HG03039 (cell line): ENCODE data around the gene SIGLEC12.

Experiments
- ATAC-seq: cut with Tn5 transposase; IDR thresholded peaks from one replicate; pipeline ENCODE4 v1.9.1; 2021; ENCODE audit warnings: mild to moderate bottlenecking, moderate library complexity; ENCODE audit not compliant: unreplicated experiment

SIGLEC12 gene

DNA sequence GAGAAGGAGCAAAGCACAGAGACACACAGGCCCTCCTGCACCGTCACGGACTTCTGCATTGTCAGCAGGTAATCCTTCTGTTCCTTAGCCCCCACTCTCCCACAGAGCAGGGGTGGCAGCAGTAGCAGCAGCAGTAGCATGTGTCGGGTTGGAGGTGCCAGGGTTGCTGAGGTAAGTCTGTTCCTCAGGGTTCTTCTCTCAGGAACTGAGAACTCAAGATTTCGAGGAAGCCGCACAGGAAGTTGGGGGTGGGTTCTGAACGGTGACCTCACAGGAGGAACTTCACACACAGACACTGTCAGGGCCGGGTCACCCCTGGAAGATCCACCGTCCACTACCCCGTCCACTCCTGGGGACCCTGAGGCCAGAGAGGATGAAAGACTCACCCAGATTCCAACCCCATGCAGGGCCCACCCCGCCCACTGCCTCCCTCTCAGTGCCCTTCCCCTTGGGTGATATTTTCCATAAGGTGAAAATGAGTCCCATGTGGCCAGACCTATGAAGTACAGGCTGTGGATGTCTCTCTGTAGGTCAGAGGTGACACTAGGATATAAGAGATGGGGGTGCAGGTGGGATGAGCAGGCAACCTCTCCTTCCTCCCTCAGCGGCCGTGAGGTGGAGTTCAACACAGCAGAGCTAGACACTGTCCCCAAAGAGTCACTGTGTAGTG, at the start of gene SIGLEC12:
Gene SIGLEC12 (minus strand): TSS at position 207 of the 670 bp plus-strand sequence. CDS start 67 bp downstream, at position 140.
- ATAC-seq: no peak

DNA sequence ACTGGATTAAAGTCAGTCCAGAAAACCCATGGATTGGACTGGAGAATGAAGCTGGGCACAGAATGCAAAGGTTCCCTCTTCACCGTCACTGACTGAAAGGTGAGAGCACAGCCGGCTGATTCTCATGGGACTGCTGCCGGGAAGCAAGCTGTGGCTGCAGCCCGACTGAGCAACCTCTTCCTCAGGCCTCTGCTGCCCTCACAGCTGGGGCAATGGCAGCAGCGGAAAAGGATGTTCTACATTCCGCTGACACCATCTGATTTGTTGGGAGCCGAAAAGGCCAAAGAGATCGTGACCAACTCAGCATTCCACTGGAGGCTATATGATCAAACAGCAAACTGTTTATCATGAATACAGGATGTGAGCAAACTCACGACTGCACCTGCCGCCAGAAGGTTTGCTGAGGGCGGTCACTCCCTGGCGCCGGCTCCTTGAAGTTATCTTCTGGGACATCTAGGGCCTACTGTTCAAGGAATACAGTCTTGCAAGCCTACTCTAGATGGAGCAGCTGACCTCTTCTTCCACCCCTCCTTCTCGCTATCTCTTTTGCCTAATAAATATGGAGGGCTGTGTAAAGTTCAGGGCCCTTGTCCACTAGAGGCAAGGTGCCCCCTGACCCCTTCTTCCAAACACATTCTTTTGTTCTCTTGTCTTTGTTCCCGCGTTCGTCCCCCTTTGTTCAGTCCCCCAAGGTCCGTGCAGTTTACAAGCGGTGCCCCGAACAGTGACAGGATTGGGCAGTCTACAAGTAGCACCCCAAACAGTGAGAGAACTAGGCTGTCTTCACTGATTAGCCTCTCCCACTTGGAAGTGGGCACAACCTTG, 49.5 kb upstream of the SIGLEC12 start:
- ATAC-seq: no peak

DNA sequence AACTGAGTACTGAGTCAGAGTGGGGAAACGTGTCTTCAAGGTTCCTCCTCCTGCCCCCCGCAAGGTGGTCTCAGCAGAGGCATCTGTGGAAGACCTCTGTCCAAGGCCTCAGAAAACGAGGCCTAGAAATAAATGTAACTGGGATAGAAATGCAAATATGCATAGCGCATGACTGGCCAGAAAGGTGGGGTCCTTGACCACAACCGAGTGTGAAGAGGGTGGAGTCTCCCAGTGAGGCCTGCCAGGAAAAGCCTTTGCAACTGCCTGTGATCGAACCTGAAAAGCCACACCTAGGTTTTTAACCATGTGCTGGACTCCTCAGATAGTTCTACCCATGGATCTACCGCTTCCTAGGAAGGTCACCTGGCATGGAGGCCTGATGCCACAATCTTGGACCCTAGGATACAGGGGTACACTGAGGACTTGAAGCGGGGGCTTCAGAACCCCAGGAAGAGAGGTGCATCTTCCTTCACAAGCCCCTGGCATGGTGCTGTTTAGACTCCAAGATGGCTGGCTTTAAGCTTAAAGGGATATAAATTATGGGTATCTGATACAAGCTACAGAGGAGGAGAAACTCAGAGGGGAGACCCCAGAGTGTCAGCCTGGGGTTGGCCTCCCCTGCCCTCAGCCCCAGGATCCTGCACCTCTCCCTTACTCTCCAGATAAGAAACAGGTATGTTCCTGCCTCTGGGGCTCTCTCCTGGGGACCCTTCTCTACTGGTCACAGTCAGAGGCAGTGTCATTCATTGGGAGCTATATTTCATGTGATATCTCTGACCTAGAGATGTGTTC, 48.1 kb upstream of the SIGLEC12 start:
- no peak for ATAC-seq

DNA sequence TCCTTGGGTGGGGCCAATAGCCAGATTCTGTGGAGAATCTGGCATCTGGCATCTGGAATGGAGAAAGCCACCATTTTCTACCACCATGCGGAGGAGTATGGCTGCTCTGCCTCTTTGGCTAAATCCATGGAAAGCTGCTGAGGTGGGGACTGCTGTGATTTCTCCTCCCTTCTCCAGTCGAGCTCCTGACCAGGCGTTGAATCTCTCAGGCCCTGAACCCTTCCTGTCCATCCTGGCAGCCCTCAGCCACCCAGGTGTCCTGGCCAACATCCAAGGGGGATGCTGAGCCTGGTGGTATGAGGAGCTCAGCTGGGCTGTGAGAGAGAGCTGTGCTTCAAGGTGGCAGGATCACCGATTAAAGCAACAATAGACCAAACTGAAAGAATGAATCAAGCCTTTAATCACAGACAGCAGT, 47.3 kb upstream of the SIGLEC12 start:
- ATAC-seq: no peak

DNA sequence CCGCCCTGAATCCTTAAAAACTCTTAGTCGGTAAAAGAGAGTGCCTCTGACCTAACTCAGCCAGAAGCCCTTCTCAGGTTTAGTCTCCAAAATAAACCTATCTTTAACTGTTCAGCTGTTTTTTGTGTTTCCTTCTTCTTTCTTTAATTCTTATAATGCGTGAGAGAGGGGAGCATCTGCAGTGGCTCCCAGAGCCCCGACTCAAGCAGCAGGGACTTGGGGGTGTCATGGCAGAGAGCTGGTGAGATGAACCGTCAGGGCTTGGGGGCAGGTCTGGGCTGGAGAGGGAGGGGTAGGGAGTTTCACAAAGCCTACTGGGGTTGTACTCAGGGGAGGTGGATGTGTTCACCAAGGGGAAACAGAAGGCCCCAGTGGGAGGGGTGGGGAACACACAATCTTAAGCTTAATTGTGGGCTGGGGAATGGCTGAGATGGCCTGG, 46.6 kb upstream of the SIGLEC12 start:
- ATAC-seq: no peak

DNA sequence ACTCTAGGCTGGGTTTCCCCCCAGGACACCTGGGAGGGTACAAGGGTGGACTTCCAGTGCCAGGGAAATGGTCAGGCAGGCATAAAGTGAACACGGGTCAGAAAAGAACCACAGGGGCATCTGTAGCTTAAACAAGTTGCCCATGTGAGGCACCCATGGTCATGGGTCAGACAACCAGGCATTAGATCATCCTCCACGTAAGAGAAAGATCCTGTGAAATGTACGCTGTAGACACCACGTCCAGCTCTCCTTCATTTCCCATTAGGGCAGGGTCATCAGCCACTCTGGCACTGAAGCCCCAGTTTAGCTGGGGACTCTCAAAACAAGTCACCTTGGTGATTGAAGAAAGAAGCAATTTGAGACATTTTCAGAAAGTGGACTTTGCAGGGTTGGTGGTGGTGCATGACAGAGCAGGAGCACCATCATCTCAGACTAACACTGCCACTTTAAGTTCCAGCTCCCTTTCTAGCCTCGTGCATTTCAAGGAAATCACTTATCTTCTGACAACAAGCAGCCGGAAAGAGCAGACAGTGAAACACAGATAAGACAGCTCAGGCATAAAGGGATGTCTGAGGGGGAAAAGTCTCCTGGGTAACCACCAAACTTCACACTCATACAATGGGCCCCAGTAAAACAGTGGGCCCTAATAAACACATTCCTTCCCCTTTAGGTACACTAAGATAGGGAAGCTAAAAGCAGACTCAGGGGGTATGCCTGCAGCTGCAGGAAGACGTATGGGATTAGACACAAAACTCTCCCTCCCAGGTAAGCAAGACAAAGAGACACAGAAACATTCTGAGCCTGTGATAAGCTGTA, 46.0 kb upstream of the SIGLEC12 start:
- ATAC-seq: no peak

GRCh38 chr19:51546650-51547396, 45.2 kb upstream of the SIGLEC12 start:
- ATAC-seq: no peak

DNA sequence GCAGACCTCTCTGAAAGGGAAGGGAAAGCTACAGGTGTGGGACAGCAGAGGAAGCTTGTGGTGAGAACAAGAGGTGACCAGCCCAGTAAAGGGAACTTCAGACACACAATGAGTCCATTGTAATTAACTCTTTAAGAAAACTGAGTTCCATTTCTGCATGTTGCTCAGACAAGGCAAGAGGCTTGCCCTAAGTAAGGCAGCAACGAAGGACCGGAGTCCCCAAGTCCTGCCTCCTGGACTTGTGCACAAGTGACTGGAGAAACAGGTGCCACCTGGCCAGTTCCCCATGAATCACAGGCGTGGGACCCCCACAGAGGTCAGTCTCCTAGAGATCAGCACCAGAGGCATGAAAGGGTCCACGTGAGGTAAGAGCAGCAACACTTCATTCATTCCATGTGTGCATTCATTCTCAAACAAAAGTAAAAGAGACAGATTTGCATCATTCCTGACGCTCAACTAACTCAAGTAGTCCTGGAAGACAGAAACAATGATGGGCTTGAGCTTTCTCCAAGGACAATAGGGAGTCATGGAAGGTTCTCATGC, 44.6 kb upstream of the SIGLEC12 start:
- ATAC-seq: no peak

DNA sequence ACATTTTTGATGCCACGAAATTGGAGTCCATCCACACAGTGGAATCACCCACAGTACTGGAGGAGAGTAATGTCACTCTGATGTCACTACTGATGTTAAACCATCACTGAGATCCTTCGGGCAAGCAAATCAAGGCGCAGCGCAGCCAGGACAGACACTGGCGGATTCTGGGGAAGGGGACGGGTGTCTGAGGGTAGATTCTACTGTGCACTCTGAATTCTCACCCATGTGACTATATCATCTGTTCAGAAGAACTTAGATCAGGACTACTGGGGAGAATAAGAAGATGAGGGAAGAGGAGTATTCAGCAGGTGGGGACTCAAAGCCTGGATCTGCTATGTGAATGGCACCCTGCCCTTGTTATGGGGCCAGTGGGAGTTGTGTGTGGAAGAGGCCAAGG, 42.4 kb upstream of the SIGLEC12 start:
- no peak for ATAC-seq

- ATAC-seq: no peak
Observed at GRCh38 chr19:51542699-51543098, 41.1 kb upstream of the SIGLEC12 start.

DNA sequence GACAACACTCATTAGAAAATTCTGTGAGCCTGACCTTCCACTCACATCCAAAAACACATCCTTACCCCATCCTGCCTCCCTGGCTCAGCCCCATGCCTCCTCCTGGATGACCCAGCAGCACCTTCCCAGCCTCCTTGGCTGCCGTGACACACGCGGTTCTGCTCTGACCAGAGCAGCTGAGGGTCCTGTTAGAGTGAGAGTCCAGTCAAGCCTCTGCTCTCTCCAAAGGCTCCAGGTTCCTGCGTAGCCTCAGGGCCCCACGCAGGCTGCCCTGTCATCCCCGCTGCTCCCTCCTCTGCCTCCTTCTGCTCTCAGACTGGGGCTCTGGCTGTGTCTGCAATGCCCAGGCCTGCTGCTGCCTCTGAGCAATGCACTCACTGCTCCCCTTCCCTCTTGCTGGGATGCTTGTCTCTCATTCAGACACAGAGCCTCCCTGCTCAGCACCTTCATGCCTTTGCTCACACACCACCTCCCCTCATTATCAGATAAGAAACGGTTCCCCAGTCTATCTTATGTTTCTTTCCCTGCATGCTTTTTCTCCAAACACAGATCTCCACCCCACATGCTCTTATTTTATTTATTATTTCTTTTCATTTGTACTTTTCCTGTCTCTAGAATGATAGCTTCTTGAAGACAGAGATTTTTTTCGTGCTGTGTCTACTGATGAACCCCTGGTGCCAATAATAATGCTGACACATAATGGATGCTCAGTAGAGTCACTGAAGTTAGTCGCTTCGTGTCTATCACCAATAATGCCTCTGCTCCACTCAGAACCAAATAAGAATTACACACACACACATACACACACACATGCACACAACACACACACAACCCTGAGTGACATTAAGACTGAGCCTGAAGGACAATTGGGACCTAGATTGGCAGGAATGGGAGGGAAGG, 40.1 kb upstream of the SIGLEC12 start:
- no peak for ATAC-seq

GRCh38 chr19:51539821-51540366, 38.3 kb upstream of the SIGLEC12 start:
- ATAC-seq: no peak

DNA sequence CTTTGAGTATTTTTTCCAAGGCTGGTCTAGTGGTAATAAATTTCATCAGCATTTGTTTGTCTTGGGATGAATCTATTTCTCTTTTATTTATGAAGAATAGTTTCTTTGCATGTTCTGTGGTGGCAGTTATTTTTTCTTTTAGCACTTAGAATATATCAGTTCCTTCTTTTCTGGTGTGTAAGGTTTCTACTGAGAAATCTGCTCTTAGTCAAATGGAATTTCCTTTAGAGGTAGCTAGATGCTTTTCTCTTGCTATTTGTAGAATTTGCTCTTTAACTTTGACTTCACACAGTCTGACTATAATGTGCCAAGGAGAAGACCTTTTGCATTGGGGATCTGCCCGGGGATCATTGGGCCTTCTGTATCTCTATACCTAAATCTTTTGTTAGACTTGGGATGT, 33.9 kb upstream of the SIGLEC12 start:
- ATAC-seq: no peak

GRCh38 chr19:51531349-51532315, 30.0 kb upstream of the SIGLEC12 start, which contains the start of gene SIGLEC6:
Gene SIGLEC6 (minus strand): TSS chr19:51531670. CDS start chr19:51531648, 22 bp downstream.
- peak; percentile 61 for ATAC-seq

DNA sequence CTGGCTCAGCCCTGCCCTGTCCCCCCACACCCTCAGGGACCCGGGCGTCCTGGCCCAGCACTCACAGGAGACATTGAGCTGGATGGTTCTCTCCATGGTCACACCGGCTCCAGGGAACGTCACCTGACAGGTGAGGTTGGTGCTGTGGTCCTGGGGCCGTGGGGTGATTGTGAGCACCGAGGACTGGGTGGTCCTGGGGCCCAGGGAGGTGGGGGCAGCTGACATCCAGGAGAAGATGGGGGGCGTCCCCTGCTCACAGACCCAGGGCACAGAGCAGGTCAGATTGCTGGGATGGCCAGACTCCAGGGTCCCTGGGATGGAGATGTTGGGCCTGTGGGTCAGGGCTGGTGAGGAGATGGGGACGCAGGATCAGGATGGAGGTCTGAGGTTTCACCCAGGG, 29.0 kb upstream of the SIGLEC12 start:
- ATAC-seq: no peak

- ATAC-seq: no peak
Observed at GRCh38 chr19:51529301-51529700, 27.7 kb upstream of the SIGLEC12 start.

DNA sequence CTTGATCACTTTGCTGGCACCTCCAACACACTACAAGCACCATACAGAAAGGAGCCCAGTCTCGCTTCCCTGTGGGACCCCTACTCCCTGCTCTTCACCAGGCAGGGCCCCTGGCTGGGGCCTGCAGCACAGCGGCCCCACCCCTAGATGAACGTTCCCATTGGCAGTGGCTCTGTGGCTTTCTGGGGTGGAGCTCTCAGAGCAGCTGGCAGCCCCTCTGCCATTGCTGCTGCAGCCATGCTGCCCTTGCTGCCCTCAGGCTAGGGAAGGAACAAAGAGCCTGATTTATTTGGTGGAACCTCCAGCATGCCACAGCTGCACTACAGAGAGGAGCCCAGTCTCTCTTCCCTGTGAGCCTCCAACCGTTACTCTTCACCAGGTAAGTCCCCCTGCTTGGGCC, 24.1 kb upstream of the SIGLEC12 start:
- ATAC-seq: no peak
